HG03103 (cell line): ENCODE data around the gene VIPR1.
A peak's percentile ranks its signal among the peaks of the same experiment; 100 is the strongest.
"Not testable (repeated sequence)": the region's sequence is repeated elsewhere in the genome, so short reads cannot be mapped to it uniquely, and the experiment has no call there.

Source experiments
- ATAC-seq: cut with Tn5 transposase; IDR thresholded peaks from one replicate; pipeline ENCODE4 v1.9.1; 2021; ENCODE audit warnings: low read depth; ENCODE audit not compliant: unreplicated experiment

The VIPR1 gene

DNA sequence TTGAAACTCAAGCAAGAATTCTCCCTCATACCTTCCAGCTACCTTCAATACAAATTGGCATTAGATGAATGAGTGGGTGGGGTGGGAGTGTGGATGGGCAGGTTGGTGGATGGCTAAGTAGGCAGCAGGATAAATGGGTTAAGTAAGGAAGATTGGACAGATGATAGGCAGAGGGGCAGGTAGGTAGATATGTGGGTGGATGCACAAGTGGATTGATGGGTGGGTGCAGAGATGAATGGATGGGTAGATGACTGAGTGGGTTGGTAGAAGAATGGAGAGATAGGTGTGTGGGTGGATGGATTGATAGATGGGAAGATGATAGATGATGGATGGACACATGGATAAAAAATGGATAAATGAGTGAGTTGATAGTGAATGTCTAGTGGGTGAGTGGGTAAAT lies 27.6 kb downstream of the VIPR1 start:
- ATAC-seq: no peak

- no peak for ATAC-seq
Measured at GRCh38 chr3:42531470-42531869, 29.0 kb downstream of the VIPR1 start.

GRCh38 chr3:42532229-42532628 lies 29.8 kb downstream of the VIPR1 start:
- no peak for ATAC-seq

- ATAC-seq: no peak
Measured at GRCh38 chr3:42533161-42533897, 30.9 kb downstream of the VIPR1 start.

- ATAC-seq: no peak
Measured at GRCh38 chr3:42535981-42536784, 33.7 kb downstream of the VIPR1 start.

GRCh38 chr3:42537350-42537749 lies 34.9 kb downstream of the VIPR1 start:
- no peak for ATAC-seq

DNA sequence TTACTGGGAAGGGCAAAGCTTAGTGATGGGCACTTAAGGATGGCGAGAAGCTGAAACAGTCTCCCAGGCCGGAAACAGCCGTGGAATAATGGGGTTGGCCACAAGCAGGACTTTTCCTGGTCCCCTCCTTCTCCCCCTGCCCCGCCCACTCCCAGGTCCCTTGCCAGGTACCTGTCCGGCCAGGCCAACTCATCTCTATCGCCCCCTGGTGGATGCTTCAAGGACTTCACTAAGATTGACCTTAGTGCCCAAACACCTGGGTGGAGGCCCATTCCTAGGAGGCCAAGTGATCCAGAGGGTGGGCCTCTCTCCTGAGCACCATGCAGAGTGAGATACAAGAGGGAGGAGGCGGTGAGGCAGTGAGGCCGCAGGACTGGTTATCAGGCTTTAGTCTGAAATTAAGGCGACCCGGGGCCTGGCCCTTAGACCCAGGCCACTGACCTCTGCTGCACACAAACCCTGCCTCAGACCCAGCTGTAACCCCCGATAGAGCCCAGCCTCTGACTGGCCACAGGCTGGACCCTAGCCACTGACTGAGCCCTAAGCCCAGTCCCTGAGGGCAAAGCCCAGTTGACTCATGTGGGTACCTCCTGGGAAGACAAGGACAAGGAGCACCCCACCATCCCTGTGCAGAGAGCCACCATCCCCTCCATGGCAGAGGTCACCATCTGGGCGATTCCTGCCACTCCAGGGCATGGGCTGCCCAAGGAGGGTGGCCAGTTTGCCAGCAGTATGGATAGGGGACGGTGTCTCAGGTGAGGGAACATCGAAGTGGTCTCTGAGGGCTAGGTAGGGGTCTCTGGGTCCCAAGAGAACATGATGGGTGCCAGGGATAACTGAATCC lies 37.6 kb downstream of the VIPR1 start:
- ATAC-seq: no peak

- no peak for ATAC-seq
Measured at GRCh38 chr3:42541079-42541478, 38.6 kb downstream of the VIPR1 start.

DNA sequence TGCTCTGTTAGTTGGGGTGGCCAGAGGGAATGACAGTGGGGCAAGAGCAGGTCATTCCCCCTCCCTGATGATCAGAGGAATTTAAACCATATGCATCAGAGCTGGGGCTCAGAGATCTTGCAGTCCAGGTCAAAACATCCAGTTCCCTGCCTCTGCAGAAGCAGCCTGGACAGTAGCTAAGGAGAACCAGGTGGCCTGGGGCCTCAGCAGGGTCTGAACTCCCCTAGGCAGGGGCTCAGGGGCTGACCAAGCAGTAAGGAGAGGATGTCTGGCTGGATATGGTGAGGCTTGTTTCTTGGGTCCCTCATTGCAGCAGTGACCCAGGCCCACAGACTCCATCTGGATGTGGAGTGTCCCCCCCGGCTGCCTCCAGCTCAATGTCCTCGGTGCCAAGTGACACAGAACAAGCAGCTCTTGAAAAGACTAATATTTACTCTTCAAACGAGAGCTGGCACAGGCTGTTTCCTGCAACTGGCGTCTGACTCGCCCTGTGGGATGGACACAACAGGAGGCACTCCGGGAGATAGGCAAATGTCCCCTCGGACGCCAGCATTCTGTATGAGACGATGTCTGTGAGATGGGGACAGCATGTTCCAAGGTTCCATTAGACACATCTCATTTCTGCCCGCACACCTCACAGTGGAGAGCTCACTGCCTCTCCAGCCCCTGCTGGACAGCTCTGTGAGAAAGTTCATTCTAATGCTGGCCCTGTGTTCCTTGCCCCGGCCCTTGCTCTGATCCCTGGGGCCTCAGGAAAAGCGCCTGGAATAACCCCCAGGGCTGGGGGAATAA lies 42.2 kb downstream of the VIPR1 start:
- ATAC-seq: no peak

- ATAC-seq: no peak
Measured at GRCh38 chr3:42545284-42545900, 42.9 kb downstream of the VIPR1 start.

DNA sequence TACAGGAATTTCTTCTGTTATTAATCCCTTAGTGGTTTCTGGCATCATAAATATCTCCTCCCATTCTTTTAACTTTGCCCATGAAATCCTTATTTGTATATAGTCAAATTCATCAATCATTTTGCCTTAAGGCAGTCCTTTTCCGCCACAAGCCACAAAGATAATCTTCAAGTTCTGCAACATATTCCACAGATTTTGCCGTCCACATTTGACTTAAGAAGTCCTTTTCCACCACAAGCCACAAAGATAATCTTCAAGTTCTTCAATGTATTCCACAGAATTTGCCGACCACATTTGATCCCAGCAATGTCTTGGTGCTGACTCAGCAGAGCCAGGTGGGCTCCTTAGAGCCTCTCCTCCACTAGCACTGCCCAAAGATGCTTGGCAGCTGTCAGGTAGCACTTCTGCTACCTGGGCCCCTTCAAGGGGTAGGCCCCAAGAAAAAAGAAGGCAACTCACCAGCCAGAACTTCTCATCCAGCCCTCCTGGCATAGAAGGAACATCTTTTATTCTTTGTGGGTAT lies 44.3 kb downstream of the VIPR1 start:
- no peak for ATAC-seq

GRCh38 chr3:42547401-42547945 lies 45.0 kb downstream of the VIPR1 start:
- no peak for ATAC-seq

DNA sequence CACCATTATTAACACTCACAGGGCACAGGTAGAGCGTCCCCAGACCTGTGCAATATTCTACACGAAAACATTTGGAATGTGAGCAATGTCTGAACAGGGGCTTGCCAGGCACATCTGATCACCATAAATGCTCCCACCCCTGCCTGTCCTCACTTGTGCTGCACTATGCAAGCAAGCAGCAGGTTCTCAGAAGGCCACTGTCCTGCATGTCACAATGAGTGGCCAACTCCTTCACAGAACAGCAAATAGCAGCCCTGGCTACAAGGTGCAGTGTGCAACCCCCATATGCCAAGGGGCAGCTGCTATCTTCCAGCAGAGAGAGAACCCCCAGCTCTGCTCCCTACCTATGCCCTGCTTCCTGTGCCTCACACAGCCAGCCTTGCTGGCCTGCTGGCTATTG lies 46.7 kb downstream of the VIPR1 start:
- ATAC-seq: no peak

- ATAC-seq: no peak
Measured at GRCh38 chr3:42550250-42550649, 47.8 kb downstream of the VIPR1 start.

DNA sequence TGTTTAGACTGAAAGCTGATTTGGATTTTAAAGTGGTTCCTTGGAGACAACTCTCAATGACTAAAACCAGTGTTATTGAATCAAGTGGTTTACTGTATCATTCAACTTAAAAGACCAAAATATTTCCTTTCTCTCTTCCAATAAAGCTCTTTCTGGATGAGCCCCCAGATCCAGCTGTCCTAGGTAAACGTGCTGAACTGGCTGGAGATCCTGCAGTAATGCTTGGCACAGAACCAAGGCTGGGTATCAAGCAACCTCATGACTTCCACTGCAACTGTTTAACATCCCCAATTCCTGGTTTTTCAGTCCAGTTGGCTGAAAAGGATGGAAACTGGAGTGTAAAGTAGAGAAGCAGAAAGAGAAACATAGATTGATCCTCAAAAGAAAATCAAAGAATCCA lies 50.4 kb downstream of the VIPR1 start:
- ATAC-seq: no peak

- ATAC-seq: peak; percentile 73
Measured at GRCh38 chr3:42556089-42556632, 53.7 kb downstream of the VIPR1 start.

- not testable (repeated sequence) for ATAC-seq
Measured at GRCh38 chr3:42556817-42557216, 54.4 kb downstream of the VIPR1 start.

DNA sequence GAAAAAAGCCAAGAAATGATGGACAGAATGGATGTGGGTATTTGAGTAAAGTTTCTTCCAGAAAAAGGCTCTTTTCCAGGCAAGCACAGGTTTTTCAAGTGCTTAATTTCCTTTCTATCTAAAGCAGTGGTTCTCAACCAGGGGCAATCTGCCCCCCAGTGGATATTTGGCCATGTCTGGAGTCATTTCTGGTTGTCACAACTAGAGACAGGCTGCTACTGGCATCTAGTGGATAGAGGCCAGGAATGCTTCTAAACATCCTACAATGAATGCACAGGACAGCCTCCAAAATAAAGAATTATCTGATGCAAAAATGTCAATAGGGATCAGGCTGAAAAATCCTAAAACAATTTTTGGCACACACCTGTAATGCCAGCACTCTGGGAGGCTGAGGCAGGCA lies 55.4 kb downstream of the VIPR1 start:
- no peak for ATAC-seq
